Spleen (tissue), 7 donors: ENCODE results near the gene UCP2.

ENCODE experiments used
- POLR2A ChIP-seq, 3 donors: fragments of 450-650 bp; IDR thresholded peaks; one replicate each; pipeline ENCODE4 v1.5.1; 2017; ENCODE audit warnings: antibody characterized with exemption in 3 of 3, mild to moderate bottlenecking in 1 of 3
- TF ChIP-seq, protein P1 (sequence below), 11 experiments: fragments of 200-600 bp in 7 of 11; fragments of 450-650 bp in 4 of 11; sonication (generic) in 4 of 11; IDR thresholded peaks in 8 of 11; conservative IDR thresholded peaks in 3 of 11; 1 replicate in 7 of 11; 2 replicates in 4 of 11; pipeline versions ENCODE4 v1.4.0 to v1.8.0; 2016 to 2021; ENCODE audit warnings: antibody characterized with exemption in 11 of 11, inconsistent platforms in 4 of 11, mild to moderate bottlenecking in 1 of 11
- donor health status: DM: no; HTN: no; CAD: no; lungs with moderate emphysema.
- donor health status: DM: no; HTN: no; CAD: no.
- donor health status: DM: no; HTN: no; CAD: no.

DNA sequence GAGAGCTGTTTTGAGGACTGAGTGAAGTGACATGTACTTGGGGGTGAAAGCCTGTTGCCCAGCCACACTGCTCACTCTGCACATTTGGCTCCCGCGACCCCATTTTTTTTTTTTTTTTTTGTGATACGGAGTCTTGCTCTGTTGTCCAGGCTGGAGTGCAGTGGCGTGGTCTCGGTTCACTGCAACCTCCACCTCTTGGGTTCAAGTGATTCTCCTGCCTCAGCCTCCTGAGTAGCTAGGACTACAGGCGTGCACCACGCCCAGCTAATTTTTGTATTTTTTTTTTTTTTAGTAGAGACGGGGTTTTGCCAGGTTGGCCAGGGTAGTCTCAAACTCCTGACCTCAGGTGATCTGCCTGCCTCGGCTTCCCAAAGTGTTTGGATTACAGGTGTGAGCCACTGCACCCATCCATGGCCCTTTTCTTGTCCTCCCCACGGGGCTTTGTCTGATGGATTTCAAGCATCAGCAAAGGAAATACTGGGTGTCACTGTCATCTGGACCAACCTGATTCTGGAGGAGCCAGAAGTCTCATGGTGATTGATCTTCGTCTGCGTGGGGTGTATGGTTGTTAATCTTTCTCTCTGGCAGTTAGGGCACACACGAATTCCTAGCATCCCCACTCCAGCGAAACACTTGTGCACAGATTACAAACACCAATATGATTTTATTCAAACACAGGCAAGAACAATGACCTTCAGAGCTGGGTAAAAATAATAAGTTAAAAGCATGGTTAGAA lies 29.6 kb upstream of the UCP2 start:
- TF ChIP-seq, protein P1, sequence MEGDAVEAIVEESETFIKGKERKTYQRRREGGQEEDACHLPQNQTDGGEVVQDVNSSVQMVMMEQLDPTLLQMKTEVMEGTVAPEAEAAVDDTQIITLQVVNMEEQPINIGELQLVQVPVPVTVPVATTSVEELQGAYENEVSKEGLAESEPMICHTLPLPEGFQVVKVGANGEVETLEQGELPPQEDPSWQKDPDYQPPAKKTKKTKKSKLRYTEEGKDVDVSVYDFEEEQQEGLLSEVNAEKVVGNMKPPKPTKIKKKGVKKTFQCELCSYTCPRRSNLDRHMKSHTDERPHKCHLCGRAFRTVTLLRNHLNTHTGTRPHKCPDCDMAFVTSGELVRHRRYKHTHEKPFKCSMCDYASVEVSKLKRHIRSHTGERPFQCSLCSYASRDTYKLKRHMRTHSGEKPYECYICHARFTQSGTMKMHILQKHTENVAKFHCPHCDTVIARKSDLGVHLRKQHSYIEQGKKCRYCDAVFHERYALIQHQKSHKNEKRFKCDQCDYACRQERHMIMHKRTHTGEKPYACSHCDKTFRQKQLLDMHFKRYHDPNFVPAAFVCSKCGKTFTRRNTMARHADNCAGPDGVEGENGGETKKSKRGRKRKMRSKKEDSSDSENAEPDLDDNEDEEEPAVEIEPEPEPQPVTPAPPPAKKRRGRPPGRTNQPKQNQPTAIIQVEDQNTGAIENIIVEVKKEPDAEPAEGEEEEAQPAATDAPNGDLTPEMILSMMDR (IDR thresholded peaks at IDR 0.05 in 8 of 11, conservative IDR thresholded peaks at IDR 0.05 in 3 of 11), result no peak
- no peak for TF ChIP-seq POLR2A (IDR thresholded peaks at IDR 0.05)
